Left colon (tissue), 2 donors: Measurements from ENCODE around the gene MUC13. TPM values are rescaled to one million over a fixed set of nuclear protein-coding genes. Genes with fewer than 3 reads are reported as not detected.

Experiments
- ATAC-seq: fragments of 200-7000 bp; cut with Tn5 transposase; one replicate; pipeline ENCODE4 v1.9.1; 2020; ENCODE audit warnings: mild to moderate bottlenecking, moderate library complexity
- DNase-seq, 2 donors: peaks; one replicate each; pipeline ENCODE4 v3.0.0-alpha.2; 2020
- intact Hi-C, 2 donors: fragments of 100-400 bp; cut with DNase I in 1 of 2; cut with micrococcal nuclease in 1 of 2; formaldehyde crosslinking; loops; one replicate each; pipeline versions ENCODE4 v1.11.2 to v1.14.0; 2022; cut with DNase I, micrococcal nuclease
- total RNA-seq, 2 donors: library from RNA; stranded (reverse); fragmentation: NEBNext Ultra II Directional; extraction: Animal tissue kit (Norgen Biotek cat#: 25700); gene quantifications; one replicate each; pipeline ENCODE4 v1.2.1, GENCODE V29; 2021
- donor health status: DM: no; HTN: no; CAD: no.
- donor health status: DM: yes; HTN: yes; CAD: no.

The MUC13 gene
- total RNA-seq, 2 donors from 2014 or later = 1,001 to 1,021 TPM

GRCh38 chr3:124952282-124952855 lies 17.8 kb upstream of the MUC13 start:
- DNase-seq (no peak), ATAC-seq (peak; percentile 48)
- intact Hi-C loops = no loop called here

GRCh38 chr3:124951511-124952281 lies 17.1 kb upstream of the MUC13 start:
- ATAC-seq = peak; percentile 98
- peak; percentile 55 to 86 for DNase-seq
- intact Hi-C loops = no loop called here

- intact Hi-C loops = no loop called here
- ATAC-seq = no peak
Measured at GRCh38 chr3:124950026-124950425, 15.5 kb upstream of the MUC13 start.

GRCh38 chr3:124942613-124943012 lies 8.1 kb upstream of the MUC13 start:
- ATAC-seq = no peak
- DNase-seq = no peak
- intact Hi-C loops = no loop called here

More at GRCh38 chr3:124950026-124950425, 15.5 kb upstream of the MUC13 start:
- no peak for DNase-seq

GRCh38 chr3:124941771-124942170 lies 7.2 kb upstream of the MUC13 start:
- intact Hi-C loops = no loop called here
- ATAC-seq = no peak
- DNase-seq = no peak

GRCh38 chr3:124939661-124940060 lies 5.1 kb upstream of the MUC13 start:
- ATAC-seq = no peak
- DNase-seq = no peak
- intact Hi-C loops = no loop called here

GRCh38 chr3:124938896-124939295 lies 4.3 kb upstream of the MUC13 start:
- DNase-seq (no peak), ATAC-seq (no peak)
- intact Hi-C loops = no loop called here

- DNase-seq (no peak), ATAC-seq (no peak)
- intact Hi-C loops = no loop called here
Measured at GRCh38 chr3:124937049-124937448, 2.5 kb upstream of the MUC13 start.

GRCh38 chr3:124935794-124936542 lies 1.4 kb upstream of the MUC13 start:
- ATAC-seq = peak; percentile 63
- intact Hi-C loops = no loop called here

GRCh38 chr3:124935264-124935663 lies 713 bp upstream of the MUC13 start:
- intact Hi-C loops = no loop called here
- DNase-seq (no peak), ATAC-seq (no peak)

More at GRCh38 chr3:124935794-124936542, 1.4 kb upstream of the MUC13 start:
- no peak for DNase-seq

- ATAC-seq (peak; percentile 47), DNase-seq (peak; percentile 53 to 82)
- intact Hi-C loops = no loop called here
Measured at GRCh38 chr3:124928333-124929202, 6.0 kb downstream of the MUC13 start.

GRCh38 chr3:124927574-124928045 lies 6.9 kb downstream of the MUC13 start:
- intact Hi-C loops = no loop called here
- ATAC-seq (no peak), DNase-seq (no peak)

GRCh38 chr3:124926426-124927101 lies 8.0 kb downstream of the MUC13 start:
- intact Hi-C loops = no loop called here
- no peak for DNase-seq
- peak; percentile 24 for ATAC-seq

- DNase-seq (no peak), ATAC-seq (no peak)
- intact Hi-C loops = no loop called here
Measured at GRCh38 chr3:124924741-124925140, 9.8 kb downstream of the MUC13 start.

- no peak for ATAC-seq
- intact Hi-C loops = no loop called here
- DNase-seq = no peak
Measured at GRCh38 chr3:124923833-124924232, 10.7 kb downstream of the MUC13 start.

- no peak for DNase-seq
- ATAC-seq = no peak
- intact Hi-C loops = no loop called here
Measured at GRCh38 chr3:124920718-124921117, 13.8 kb downstream of the MUC13 start.

GRCh38 chr3:124919756-124920155 lies 14.8 kb downstream of the MUC13 start:
- intact Hi-C loops = no loop called here
- DNase-seq = no peak
- ATAC-seq = peak; percentile 12

- no peak for ATAC-seq
- DNase-seq = no peak
- intact Hi-C loops = no loop called here
Measured at GRCh38 chr3:124918524-124918923, 16.0 kb downstream of the MUC13 start.
